OCI-LY3 (cell line): ENCODE data around the gene MAST2.

ENCODE experiments used
- CTCF ChIP-seq: fragments of 200-600, 300-600 bp; sonication (generic); IDR thresholded peaks from 2 replicates; pipeline ENCODE4 v1.5.1; 2014; ENCODE audit warnings: antibody characterized with exemption, low read length, low read depth
- EZH2phosphoT487 ChIP-seq: fragments of 200-600 bp; shearing (Covaris generic); IDR thresholded peaks from 2 replicates; pipeline ENCODE4 v1.6.1; 2018; ENCODE audit warnings: antibody characterized with exemption, mixed run types, low read depth

DNA sequence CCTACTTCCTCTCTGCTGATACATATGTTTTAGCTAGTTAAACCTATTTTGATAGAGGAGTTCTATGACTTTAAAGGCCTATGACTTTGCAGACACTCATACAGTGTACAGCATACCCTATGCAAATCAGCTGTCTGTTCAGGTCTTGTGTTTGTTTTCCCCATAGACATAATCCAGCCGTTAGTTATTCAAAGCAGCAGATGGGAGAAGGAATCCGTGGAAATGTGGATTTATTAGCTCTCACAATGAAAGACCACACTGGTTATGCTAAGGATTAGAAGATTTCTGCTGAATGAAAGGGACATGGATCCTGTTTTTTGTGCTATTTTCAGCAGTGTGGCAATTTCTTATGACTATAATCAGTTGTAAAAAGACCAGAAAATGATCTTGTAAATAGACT lies 59.8 kb downstream of the MAST2 start:
- TF ChIP-seq CTCF, result no peak
- no peak for TF ChIP-seq EZH2phosphoT487
